ENCODE measurements around the gene SOX12. TPM values are rescaled to one million over a fixed set of nuclear protein-coding genes. Genes with fewer than 3 reads are reported as not detected.

SOX12 gene
- polyA plus RNA-seq, 1 of the 3 experiments (the other 2 are of a cell fraction) = 11.3 TPM

DNA sequence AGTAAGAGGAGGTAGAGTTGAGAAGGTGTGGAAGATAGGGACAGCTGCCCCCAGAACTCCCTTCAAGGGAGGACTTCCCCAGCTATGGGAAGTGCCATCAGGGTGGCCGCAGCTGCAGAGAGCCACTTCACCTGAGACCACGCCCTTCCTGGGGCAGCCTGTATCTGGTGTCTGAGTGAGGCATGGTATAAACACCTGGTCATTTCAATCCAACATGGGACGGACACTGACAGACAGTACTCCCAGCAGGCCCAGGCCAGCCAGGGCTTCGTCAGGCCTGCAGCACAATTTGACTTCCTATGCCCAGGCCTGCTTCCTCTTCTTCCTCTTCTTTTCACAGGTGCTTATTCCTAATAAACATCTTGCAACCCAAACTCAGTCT is 4.5 kb downstream of the SOX12 start:
- no peak overlapping the region for H3K4me3 ChIP-seq (ENCODE audit: low read depth in 2 of 2, low read length in 1 of 2)
- peaks cover 46% of the 10 kb centered on the region for H4K20me1 ChIP-seq (ENCODE audit: insufficient read depth)
- TF ChIP-seq TEAD4 (IDR thresholded peaks at IDR 0.05; ENCODE audit: borderline replicate concordance, insufficient read depth) (no peak), MEF2A (IDR thresholded peaks at IDR 0.05; ENCODE audit: borderline replicate concordance, low read depth) (no peak)
- WGBS (ENCODE audit: low lambda C conversion rate) = 90% methylated on average over 4 of the region's 4 CpGs
- peak overlapping the region; percentile 11 to 55; a peak in 2 of 4 replicates for H3K27ac ChIP-seq (ENCODE audit: low read depth in 2 of 2, low read length in 1 of 2)
- ChIA-PET CTCF (interaction anchor here (0.9 to 5.9 kb wide), 21 partner anchors 8 to 122 kb away, joined by 3 to 65 read pairs (median 5); partner anchors contain the start of gene NRSN2), POLR2A (interaction anchor here (1.3 to 4.7 kb wide), 2 partner anchors 17 to 32 kb away, joined by 6 to 39 read pairs; partner anchors contain the start of gene NRSN2)
- H2AFZ ChIP-seq (ENCODE audit: low read depth) = no peak overlapping the region
- H3K9me2 ChIP-seq = no peaks in the 10 kb centered on the region
- peaks cover 24% of the 10 kb centered on the region for H3F3A ChIP-seq (replicated peaks; ENCODE audit: insufficient read depth)
- peaks cover 22 to 31% of the 10 kb centered on the region in 2 experiments; a peak in 3 of 4 replicates for H3K4me1 ChIP-seq (ENCODE audit: control insufficient read depth in 1 of 2, insufficient read depth in 2 of 2, low read depth in 1 of 2, low read length in 1 of 2)
- no peaks in the 10 kb centered on the region for H3K27me3 ChIP-seq (ENCODE audit: insufficient read depth)
- DNase-seq = no peak
- peaks cover 7 to 18% of the 10 kb centered on the region in 2 experiments for H3K36me3 ChIP-seq (replicated peaks in 1 of 2; ENCODE audit: control insufficient read depth in 1 of 2, insufficient read depth in 2 of 2, low read length in 1 of 2)
- peak overlapping the region; percentile 99 for H3K4me2 ChIP-seq
- H3K79me2 ChIP-seq (ENCODE audit: insufficient read depth) = peaks cover 37% of the 10 kb centered on the region
- no peak overlapping the region for H3K9ac ChIP-seq
- no peaks in the 10 kb centered on the region for H3K9me3 ChIP-seq

DNA sequence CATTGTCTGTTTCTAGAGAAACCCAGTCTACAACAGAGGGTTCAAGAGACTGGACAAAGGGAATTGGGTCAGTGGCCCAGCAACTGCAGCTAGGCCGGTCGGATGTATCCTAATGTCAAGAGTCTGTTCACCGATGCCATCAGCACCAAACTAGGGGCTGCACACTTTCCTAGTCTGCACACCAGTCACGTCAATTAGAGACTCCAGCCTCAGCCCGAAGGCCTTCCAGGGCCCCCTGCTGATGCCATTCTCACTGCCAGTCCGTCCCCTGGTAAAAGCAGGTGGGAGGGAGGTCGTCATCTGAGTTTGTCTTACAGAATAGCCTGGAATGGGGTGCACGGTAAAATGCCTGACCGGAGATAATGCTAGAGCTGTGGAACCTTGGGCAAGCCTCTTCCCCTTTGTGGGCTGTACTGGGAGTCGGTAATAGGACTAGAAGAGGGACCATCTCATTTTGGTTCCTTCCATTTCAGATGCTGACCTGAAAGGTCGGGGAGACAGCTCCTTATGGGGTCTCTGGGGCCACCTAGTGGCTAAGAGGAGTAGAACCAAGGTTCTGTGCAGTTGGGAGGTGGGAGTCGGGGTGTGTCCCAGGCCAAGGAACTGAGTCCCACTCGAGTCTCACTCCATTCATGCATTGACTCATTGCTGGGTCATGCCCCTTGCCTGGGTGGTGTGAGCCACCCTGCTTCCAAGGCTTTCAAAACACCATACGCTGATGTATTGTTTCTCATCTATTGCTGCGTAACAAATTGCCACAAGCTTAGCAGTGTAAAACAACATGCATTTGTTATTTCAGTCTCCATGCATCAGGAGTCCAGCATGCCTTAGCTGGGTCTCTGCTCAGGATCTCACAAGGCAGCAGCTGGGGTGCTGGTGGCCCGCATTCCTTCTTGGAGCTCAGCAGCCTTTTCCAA is 5.1 kb downstream of the SOX12 start:
- peaks cover 22 to 31% of the 10 kb centered on the region in 2 experiments; a peak in 3 of 4 replicates for H3K4me1 ChIP-seq (ENCODE audit: control insufficient read depth in 1 of 2, insufficient read depth in 2 of 2, low read depth in 1 of 2, low read length in 1 of 2)
- peaks cover 22% of the 10 kb centered on the region for H3F3A ChIP-seq (replicated peaks; ENCODE audit: insufficient read depth)
- peaks cover 46% of the 10 kb centered on the region for H4K20me1 ChIP-seq (ENCODE audit: insufficient read depth)
- DNase-seq = peak; percentile 72
- peaks cover 7 to 18% of the 10 kb centered on the region in 2 experiments for H3K36me3 ChIP-seq (replicated peaks in 1 of 2; ENCODE audit: control insufficient read depth in 1 of 2, insufficient read depth in 2 of 2, low read length in 1 of 2)
- peaks cover 37% of the 10 kb centered on the region for H3K79me2 ChIP-seq (ENCODE audit: insufficient read depth)
- TF ChIP-seq ELF1 (IDR thresholded peaks at IDR 0.05) = no peak
- TF ChIP-seq JUND (IDR thresholded peaks at IDR 0.05) = no peak
- TF ChIP-seq SMC3 (IDR thresholded peaks at IDR 0.05; ENCODE audit: low read depth, low read length) = peak; percentile 74
- TF ChIP-seq, protein P1, sequence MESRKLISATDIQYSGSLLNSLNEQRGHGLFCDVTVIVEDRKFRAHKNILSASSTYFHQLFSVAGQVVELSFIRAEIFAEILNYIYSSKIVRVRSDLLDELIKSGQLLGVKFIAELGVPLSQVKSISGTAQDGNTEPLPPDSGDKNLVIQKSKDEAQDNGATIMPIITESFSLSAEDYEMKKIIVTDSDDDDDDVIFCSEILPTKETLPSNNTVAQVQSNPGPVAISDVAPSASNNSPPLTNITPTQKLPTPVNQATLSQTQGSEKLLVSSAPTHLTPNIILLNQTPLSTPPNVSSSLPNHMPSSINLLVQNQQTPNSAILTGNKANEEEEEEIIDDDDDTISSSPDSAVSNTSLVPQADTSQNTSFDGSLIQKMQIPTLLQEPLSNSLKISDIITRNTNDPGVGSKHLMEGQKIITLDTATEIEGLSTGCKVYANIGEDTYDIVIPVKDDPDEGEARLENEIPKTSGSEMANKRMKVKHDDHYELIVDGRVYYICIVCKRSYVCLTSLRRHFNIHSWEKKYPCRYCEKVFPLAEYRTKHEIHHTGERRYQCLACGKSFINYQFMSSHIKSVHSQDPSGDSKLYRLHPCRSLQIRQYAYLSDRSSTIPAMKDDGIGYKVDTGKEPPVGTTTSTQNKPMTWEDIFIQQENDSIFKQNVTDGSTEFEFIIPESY (IDR thresholded peaks at IDR 0.05; ENCODE audit: borderline replicate concordance, low read depth) = no peak
- TF ChIP-seq SIN3A (IDR thresholded peaks at IDR 0.05; ENCODE audit: borderline replicate concordance, low read depth, low read length) = no peak
- TF ChIP-seq FOXM1 (IDR thresholded peaks at IDR 0.05; ENCODE audit: low read depth) = no peak
- TF ChIP-seq RFX5 (IDR thresholded peaks at IDR 0.05; ENCODE audit: low read length) = no peak
- TF ChIP-seq RCOR1 (IDR thresholded peaks at IDR 0.05; ENCODE audit: low read length) = no peak
- TF ChIP-seq TEAD4 (IDR thresholded peaks at IDR 0.05; ENCODE audit: borderline replicate concordance, insufficient read depth) = no peak
- TF ChIP-seq NFIC (IDR thresholded peaks at IDR 0.05; ENCODE audit: borderline replicate concordance) = no peak
- TF ChIP-seq, protein P2, sequence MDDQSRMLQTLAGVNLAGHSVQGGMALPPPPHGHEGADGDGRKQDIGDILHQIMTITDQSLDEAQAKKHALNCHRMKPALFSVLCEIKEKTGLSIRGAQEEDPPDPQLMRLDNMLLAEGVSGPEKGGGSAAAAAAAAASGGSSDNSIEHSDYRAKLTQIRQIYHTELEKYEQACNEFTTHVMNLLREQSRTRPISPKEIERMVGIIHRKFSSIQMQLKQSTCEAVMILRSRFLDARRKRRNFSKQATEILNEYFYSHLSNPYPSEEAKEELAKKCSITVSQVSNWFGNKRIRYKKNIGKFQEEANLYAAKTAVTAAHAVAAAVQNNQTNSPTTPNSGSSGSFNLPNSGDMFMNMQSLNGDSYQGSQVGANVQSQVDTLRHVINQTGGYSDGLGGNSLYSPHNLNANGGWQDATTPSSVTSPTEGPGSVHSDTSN (IDR thresholded peaks at IDR 0.05) = no peak
- peak; percentile 83 for TF ChIP-seq RAD21 (IDR thresholded peaks at IDR 0.05; ENCODE audit: low read length)
- TF ChIP-seq, protein P3, sequence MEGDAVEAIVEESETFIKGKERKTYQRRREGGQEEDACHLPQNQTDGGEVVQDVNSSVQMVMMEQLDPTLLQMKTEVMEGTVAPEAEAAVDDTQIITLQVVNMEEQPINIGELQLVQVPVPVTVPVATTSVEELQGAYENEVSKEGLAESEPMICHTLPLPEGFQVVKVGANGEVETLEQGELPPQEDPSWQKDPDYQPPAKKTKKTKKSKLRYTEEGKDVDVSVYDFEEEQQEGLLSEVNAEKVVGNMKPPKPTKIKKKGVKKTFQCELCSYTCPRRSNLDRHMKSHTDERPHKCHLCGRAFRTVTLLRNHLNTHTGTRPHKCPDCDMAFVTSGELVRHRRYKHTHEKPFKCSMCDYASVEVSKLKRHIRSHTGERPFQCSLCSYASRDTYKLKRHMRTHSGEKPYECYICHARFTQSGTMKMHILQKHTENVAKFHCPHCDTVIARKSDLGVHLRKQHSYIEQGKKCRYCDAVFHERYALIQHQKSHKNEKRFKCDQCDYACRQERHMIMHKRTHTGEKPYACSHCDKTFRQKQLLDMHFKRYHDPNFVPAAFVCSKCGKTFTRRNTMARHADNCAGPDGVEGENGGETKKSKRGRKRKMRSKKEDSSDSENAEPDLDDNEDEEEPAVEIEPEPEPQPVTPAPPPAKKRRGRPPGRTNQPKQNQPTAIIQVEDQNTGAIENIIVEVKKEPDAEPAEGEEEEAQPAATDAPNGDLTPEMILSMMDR (IDR thresholded peaks at IDR 0.05) = peak; percentile 90
- TF ChIP-seq, protein P4, sequence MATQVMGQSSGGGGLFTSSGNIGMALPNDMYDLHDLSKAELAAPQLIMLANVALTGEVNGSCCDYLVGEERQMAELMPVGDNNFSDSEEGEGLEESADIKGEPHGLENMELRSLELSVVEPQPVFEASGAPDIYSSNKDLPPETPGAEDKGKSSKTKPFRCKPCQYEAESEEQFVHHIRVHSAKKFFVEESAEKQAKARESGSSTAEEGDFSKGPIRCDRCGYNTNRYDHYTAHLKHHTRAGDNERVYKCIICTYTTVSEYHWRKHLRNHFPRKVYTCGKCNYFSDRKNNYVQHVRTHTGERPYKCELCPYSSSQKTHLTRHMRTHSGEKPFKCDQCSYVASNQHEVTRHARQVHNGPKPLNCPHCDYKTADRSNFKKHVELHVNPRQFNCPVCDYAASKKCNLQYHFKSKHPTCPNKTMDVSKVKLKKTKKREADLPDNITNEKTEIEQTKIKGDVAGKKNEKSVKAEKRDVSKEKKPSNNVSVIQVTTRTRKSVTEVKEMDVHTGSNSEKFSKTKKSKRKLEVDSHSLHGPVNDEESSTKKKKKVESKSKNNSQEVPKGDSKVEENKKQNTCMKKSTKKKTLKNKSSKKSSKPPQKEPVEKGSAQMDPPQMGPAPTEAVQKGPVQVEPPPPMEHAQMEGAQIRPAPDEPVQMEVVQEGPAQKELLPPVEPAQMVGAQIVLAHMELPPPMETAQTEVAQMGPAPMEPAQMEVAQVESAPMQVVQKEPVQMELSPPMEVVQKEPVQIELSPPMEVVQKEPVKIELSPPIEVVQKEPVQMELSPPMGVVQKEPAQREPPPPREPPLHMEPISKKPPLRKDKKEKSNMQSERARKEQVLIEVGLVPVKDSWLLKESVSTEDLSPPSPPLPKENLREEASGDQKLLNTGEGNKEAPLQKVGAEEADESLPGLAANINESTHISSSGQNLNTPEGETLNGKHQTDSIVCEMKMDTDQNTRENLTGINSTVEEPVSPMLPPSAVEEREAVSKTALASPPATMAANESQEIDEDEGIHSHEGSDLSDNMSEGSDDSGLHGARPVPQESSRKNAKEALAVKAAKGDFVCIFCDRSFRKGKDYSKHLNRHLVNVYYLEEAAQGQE (IDR thresholded peaks at IDR 0.05; ENCODE audit: low read depth, low read length) = no peak
- 0 out of 2 replicates have a peak, but pooled peaks have one; percentile 6 for TF ChIP-seq NRF1 (IDR thresholded peaks at IDR 0.05; ENCODE audit: low read depth, low read length)
- TF ChIP-seq RXRA (IDR thresholded peaks at IDR 0.05; ENCODE audit: borderline replicate concordance, low read depth) = no peak
- no peak overlapping the region for H3K9ac ChIP-seq
- no peaks in the 10 kb centered on the region for H3K27me3 ChIP-seq (ENCODE audit: insufficient read depth)
- peak overlapping the region in 1 of 2 experiments; percentile 23; a peak in 1 of 4 replicates for H3K4me3 ChIP-seq (ENCODE audit: low read depth in 2 of 2, low read length in 1 of 2)
- H3K9me3 ChIP-seq = no peaks in the 10 kb centered on the region
- H3K4me2 ChIP-seq = peak overlapping the region; percentile 99
- CTCF ChIA-PET = interaction anchor here (0.6 to 5.9 kb wide), 39 partner anchors 9 to 439 kb away, joined by 3 to 65 read pairs (median 4); partner anchors contain the start of gene NRSN2
- POLR2A ChIA-PET = interaction anchor here (0.5 to 4.7 kb wide), 5 partner anchors 16 to 74 kb away, joined by 3 to 39 read pairs (median 5); partner anchors contain the start of gene NRSN2
- 52% methylated on average over 15 of the region's 16 CpGs for WGBS (ENCODE audit: low lambda C conversion rate)
- H3K27ac ChIP-seq (ENCODE audit: low read depth in 2 of 2, low read length in 1 of 2) = peak overlapping the region; percentile 11 to 55; a peak in 1 of 4 replicates
- H3K9me2 ChIP-seq = no peaks in the 10 kb centered on the region
- no peak overlapping the region for H2AFZ ChIP-seq (ENCODE audit: low read depth)

Data from SK-N-SH (cell line).